GM23248 (cell line): Measurements from ENCODE around the gene PSMC6.

Experiments
- EZH2 ChIP-seq: fragments of 200-600 bp; sonication (generic); IDR thresholded peaks from 2 replicates; pipeline ENCODE4 v1.6.1; 2018; ENCODE audit warnings: antibody characterized with exemption, mild to moderate bottlenecking; ENCODE audit not compliant: insufficient read depth, poor library complexity, severe bottlenecking
- EZH2phosphoT487 ChIP-seq: fragments of 200-600 bp; sonication (generic); IDR thresholded peaks from 2 replicates; pipeline ENCODE4 v1.6.1; 2018; ENCODE audit warnings: antibody characterized with exemption, moderate library complexity, mild to moderate bottlenecking, low read depth; ENCODE audit not compliant: insufficient read depth

- TF ChIP-seq EZH2 (no peak), EZH2phosphoT487 (no peak)
Measured at GRCh38 chr14:52738409-52738808, 31.4 kb downstream of the PSMC6 start.
